Thyroid gland (tissue), 4 donors: ENCODE measurements around the gene GALNTL6. TPM values are rescaled to one million over a fixed set of nuclear protein-coding genes. Genes with fewer than 3 reads are reported as not detected.

Experiments used
- DNase-seq, 2 donors: peaks; one replicate each; pipeline ENCODE4 v3.0.0-alpha.2; 2019
- H3K27ac ChIP-seq, 3 donors: fragments of 200-600 bp; sonication (generic); 1 replicate in 2 of 3; 2 replicates in 1 of 3; pipeline ENCODE4 v1.5.1; 2016 to 2019; ENCODE audit warnings: mild to moderate bottlenecking in 1 of 3, moderate library complexity in 1 of 3
- H3K27me3 ChIP-seq: fragments of 200-600 bp; sonication (generic); one replicate; pipeline ENCODE4 v1.5.1; 2019
- H3K36me3 ChIP-seq, 2 donors: fragments of 200-600 bp; sonication (generic); one replicate each; pipeline ENCODE4 v1.5.1; 2016 to 2019
- H3K4me1 ChIP-seq, 2 donors: fragments of 200-600 bp; sonication (generic); one replicate each; pipeline ENCODE4 v1.5.1; 2017 to 2019
- H3K4me3 ChIP-seq, 3 donors: fragments of 200-600 bp; sonication (generic); replicated peaks in 1 of 3; 1 replicate in 2 of 3; 2 replicates in 1 of 3; pipeline ENCODE4 v1.5.1; 2016; ENCODE audit warnings: mild to moderate bottlenecking in 1 of 3
- H3K9me3 ChIP-seq: fragments of 200-600 bp; sonication (generic); one replicate; pipeline ENCODE4 v1.5.1; 2017
- CTCF ChIP-seq, 6 experiments: fragments of 200-600 bp in 3 of 6; fragments of 450-650 bp in 3 of 6; sonication (generic) in 3 of 6; IDR thresholded peaks; one replicate each; pipeline ENCODE4 v1.5.1; 2016 to 2019; ENCODE audit warnings: antibody characterized with exemption in 6 of 6, mild to moderate bottlenecking in 2 of 6, inconsistent platforms in 1 of 6, moderate library complexity in 1 of 6
- POLR2A ChIP-seq, 2 donors: fragments of 450-650 bp; IDR thresholded peaks; one replicate each; pipeline ENCODE4 v1.6.1; 2017; ENCODE audit warnings: antibody characterized with exemption in 2 of 2, mild to moderate bottlenecking in 2 of 2, moderate library complexity in 1 of 2
- WGBS, 2 donors: methylation state at CpG; one replicate each; pipeline ENCODE4 v1.1.5; 2017; 5-methylcytosine and 5-hydroxymethylcytosine counted together
- intact Hi-C: fragments of 100-400 bp; cut with DNase I; formaldehyde crosslinking; loops from one replicate; pipeline ENCODE4 v1.15.1; 2023
- total RNA-seq, 4 donors: library from RNA; depleted of rRNA; stranded (reverse); fragments of >200 nt; gene quantifications; one replicate each; pipeline ENCODE4 v1.2.3, GENCODE V29; 2016

Gene GALNTL6
- total RNA-seq, 4 donors from 2014 or later: not detected

DNA sequence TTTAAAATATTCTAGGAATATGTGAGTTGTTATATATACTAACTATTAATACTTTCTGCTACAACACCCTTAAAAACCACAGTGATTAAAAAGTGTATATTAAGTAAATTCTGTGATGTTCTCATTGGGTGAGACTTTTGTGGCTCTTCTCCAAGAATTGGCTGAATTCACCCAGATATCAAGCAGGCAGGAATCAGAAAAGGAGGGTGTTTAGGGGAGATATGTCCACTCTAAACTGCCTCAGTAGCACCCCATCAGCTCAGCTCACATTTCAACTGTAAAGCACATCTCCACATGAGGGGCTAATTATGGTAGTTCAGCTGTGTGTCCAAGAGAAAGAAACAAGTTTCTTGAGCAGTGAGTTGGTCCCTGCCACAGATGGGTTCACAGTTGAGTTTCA is 165.0 kb downstream of the GALNTL6 start:
- TF ChIP-seq CTCF (IDR thresholded peaks at IDR 0.05) (no peak), POLR2A (IDR thresholded peaks at IDR 0.05) (no peak)
- Histone ChIP-seq H3K27ac (no peak overlapping the region), H3K36me3 (no peaks in the 10 kb centered on the region), H3K4me3 (no peak overlapping the region), H3K4me1 (no peaks in the 10 kb centered on the region), H3K9me3 (no peaks in the 10 kb centered on the region), H3K27me3 (no peaks in the 10 kb centered on the region)
- no peak for DNase-seq
- intact Hi-C loops: no loop called here

GRCh38 chr4:171979461-171979860 is 166.3 kb downstream of the GALNTL6 start:
- no peak for DNase-seq
- WGBS, 2 donors: 55 to 74% methylated on average over 2 of the region's 2 CpGs
- no peaks in the 10 kb centered on the region for H3K4me1 ChIP-seq
- no peaks in the 10 kb centered on the region for H3K27me3 ChIP-seq
- intact Hi-C loops: no loop called here
- TF ChIP-seq CTCF (IDR thresholded peaks at IDR 0.05) (no peak), POLR2A (IDR thresholded peaks at IDR 0.05) (no peak)
- no peaks in the 10 kb centered on the region for H3K9me3 ChIP-seq
- H3K36me3 ChIP-seq: no peaks in the 10 kb centered on the region
- H3K27ac ChIP-seq: no peak overlapping the region
- H3K4me3 ChIP-seq: no peak overlapping the region

DNA sequence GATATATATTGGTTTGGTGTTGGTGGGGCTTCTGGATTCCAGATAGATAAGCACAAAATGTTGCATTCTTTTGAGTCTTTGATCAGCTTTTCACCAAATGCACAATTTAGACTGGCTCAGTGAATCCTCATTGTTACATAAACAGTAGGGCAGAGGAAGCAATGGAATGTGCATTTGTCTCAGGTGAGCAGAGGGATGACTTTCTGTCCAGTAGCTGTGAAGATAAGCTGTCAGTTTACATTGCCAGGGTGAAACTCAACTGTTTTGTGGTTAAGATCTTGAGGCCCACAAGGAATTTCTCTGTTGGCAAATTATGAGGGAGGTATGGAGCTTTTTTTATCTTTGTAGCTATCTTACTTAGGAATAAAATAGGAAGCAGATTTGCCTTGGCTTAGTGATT is 168.0 kb downstream of the GALNTL6 start:
- H3K36me3 ChIP-seq: no peaks in the 10 kb centered on the region
- intact Hi-C loops: no loop called here
- no peaks in the 10 kb centered on the region for H3K4me1 ChIP-seq
- H3K27me3 ChIP-seq: no peaks in the 10 kb centered on the region
- TF ChIP-seq POLR2A (IDR thresholded peaks at IDR 0.05): no peak
- TF ChIP-seq CTCF (IDR thresholded peaks at IDR 0.05): no peak
- no peak overlapping the region for H3K27ac ChIP-seq
- no peak overlapping the region for H3K4me3 ChIP-seq
- no peak for DNase-seq
- no peaks in the 10 kb centered on the region for H3K9me3 ChIP-seq

DNA sequence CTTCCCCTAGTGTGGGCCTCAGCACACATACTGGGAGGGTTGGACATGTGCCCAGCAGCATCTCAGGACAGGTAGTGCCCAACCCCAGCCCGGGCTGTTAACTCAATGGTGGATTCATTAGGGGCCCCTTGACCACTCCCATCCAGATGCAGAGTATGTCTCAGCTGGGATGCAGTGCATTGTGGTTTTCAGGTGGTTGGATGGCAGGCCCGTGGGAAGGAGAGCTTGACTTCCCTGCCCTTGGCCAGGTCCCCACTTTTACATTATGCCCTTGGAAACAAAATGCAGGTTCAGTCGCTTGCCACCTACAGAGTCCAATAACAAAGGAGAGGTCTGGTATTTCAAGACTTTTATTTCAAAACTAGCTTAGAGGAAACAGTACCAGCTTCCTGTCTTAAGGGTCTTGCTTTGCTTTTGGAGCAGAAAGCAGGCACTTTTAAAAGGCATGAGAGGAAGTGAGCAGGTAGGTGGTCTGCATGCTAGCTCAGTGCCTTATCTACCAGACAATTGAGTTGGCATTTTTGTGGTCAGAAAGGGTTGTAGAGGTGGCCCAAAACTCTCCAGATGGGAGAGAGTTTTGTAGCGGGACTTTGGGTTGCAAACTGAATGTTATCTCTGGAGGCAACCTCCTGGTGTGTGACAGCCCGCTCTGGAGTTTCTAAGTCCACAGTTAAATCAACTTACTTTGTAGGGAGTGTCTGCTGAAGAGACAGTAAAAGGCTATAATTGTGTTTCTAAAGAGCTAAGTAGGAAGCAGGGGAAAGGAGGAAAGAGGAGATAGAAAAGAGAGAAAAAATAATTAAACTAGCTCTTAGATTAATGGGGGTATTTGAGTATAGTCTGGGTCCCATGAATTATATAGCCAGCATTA is 171.0 kb downstream of the GALNTL6 start:
- no peaks in the 10 kb centered on the region for H3K9me3 ChIP-seq
- intact Hi-C loops: no loop called here
- no peak overlapping the region for H3K4me3 ChIP-seq
- H3K36me3 ChIP-seq: no peaks in the 10 kb centered on the region
- H3K27me3 ChIP-seq: no peaks in the 10 kb centered on the region
- TF ChIP-seq POLR2A (IDR thresholded peaks at IDR 0.05) (no peak), CTCF (IDR thresholded peaks at IDR 0.05) (no peak)
- no peak overlapping the region for H3K27ac ChIP-seq
- H3K4me1 ChIP-seq: no peaks in the 10 kb centered on the region
- no peak for DNase-seq
- 70 to 71% methylated on average over 5 of the region's 5 CpGs for WGBS, 2 donors

GRCh38 chr4:171985129-171985528 is 171.9 kb downstream of the GALNTL6 start:
- Histone ChIP-seq H3K4me3 (no peak overlapping the region), H3K27ac (no peak overlapping the region), H3K9me3 (no peaks in the 10 kb centered on the region), H3K36me3 (no peaks in the 10 kb centered on the region), H3K4me1 (no peaks in the 10 kb centered on the region), H3K27me3 (no peaks in the 10 kb centered on the region)
- no peak for DNase-seq
- intact Hi-C loops: no loop called here
- TF ChIP-seq CTCF (IDR thresholded peaks at IDR 0.05): no peak
- no peak for TF ChIP-seq POLR2A (IDR thresholded peaks at IDR 0.05)
- 43 to 59% methylated on average over 2 of the region's 2 CpGs for WGBS, 2 donors
